OCI-LY3 (cell line): ENCODE measurements around the gene GLTP.

Experiments
- EZH2phosphoT487 ChIP-seq: fragments of 200-600 bp; shearing (Covaris generic); IDR thresholded peaks from 2 replicates; pipeline ENCODE4 v1.6.1; 2018; ENCODE audit warnings: antibody characterized with exemption, mixed run types, low read depth
- TF ChIP-seq, protein P1 (sequence below): fragments of 200-600, 300-600 bp; sonication (generic); IDR thresholded peaks from 2 replicates; pipeline ENCODE4 v1.5.1; 2014; ENCODE audit warnings: antibody characterized with exemption, low read length, low read depth

GRCh38 chr12:109871668-109872314, 8.6 kb downstream of the GLTP start:
- TF ChIP-seq, protein P1, sequence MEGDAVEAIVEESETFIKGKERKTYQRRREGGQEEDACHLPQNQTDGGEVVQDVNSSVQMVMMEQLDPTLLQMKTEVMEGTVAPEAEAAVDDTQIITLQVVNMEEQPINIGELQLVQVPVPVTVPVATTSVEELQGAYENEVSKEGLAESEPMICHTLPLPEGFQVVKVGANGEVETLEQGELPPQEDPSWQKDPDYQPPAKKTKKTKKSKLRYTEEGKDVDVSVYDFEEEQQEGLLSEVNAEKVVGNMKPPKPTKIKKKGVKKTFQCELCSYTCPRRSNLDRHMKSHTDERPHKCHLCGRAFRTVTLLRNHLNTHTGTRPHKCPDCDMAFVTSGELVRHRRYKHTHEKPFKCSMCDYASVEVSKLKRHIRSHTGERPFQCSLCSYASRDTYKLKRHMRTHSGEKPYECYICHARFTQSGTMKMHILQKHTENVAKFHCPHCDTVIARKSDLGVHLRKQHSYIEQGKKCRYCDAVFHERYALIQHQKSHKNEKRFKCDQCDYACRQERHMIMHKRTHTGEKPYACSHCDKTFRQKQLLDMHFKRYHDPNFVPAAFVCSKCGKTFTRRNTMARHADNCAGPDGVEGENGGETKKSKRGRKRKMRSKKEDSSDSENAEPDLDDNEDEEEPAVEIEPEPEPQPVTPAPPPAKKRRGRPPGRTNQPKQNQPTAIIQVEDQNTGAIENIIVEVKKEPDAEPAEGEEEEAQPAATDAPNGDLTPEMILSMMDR = no peak
- no peak for TF ChIP-seq EZH2phosphoT487
